Measurements from ENCODE around the gene ARHGEF3. TPM values are rescaled to one million over a fixed set of nuclear protein-coding genes. Genes with fewer than 3 reads are reported as not detected.

The ARHGEF3 gene, protein sequence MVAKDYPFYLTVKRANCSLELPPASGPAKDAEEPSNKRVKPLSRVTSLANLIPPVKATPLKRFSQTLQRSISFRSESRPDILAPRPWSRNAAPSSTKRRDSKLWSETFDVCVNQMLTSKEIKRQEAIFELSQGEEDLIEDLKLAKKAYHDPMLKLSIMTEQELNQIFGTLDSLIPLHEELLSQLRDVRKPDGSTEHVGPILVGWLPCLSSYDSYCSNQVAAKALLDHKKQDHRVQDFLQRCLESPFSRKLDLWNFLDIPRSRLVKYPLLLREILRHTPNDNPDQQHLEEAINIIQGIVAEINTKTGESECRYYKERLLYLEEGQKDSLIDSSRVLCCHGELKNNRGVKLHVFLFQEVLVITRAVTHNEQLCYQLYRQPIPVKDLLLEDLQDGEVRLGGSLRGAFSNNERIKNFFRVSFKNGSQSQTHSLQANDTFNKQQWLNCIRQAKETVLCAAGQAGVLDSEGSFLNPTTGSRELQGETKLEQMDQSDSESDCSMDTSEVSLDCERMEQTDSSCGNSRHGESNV
- 1.7 and 2.1 TPM in 2 replicates for total RNA-seq

GRCh38 chr3:56801662-56802377 lies at the start of gene ARHGEF3:
Gene ARHGEF3 (minus strand): TSS chr3:56801949. CDS start chr3:56801798, 151 bp downstream.

DNA sequence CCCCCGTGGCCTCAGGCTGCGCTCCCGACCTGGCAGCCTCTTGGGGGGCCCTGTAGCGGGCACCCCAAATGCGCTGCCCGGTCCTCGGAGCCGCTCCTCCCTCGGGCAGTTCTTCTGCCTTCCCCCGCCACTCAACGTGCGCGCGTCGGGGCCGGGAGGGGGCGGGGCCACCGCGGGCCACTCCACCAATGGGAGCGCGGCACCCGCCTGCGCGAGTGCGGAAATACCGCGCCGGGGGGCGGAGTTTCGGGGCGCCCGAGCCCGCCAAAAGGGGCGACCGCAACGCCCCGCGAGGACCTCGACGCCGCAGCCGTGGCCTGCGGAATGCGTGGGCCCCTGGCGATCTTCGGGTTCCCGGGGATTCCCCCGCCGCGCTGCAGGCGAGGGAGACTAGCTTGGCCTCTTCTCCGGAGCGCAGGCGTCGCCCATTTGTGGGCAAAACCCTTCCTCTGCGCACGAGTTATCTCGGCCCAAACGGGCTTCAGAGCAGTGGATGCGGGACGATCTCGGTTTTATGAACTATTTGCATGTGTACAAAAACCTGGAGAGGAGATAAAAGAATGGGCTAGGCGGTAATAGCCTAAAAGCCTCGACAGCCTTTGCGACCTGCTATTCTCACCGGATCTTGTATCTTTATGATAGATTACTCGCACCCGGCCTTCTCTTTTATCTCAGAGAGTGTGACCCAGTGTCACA lies 118.5 kb downstream of the ARHGEF3 start, which contains the start of gene TASOR:
Gene TASOR (minus strand): TSS at position 144 of the 696 bp plus-strand sequence. CDS start 259 bp downstream, outside the sequence.

Other genes starting within 250 kb of the ARHGEF3 start
- gene CCDC66, start 244.8 kb downstream of the ARHGEF3 start, total RNA-seq, result 3.4 and 5.9 TPM in 2 replicates
- gene TASOR, start 118.7 kb downstream of the ARHGEF3 start, total RNA-seq, result 25.3 and 33.0 TPM in 2 replicates